Esophagus squamous epithelium (tissue), 4 donors: ENCODE data around the gene CMC2.

ENCODE experiments used
- CTCF ChIP-seq, 6 experiments: fragments of 450-650 bp in 4 of 6; fragments of 200-600 bp in 2 of 6; sonication (generic) in 2 of 6; IDR thresholded peaks; one replicate each; pipeline ENCODE4 v1.5.1; 2016 to 2019; ENCODE audit warnings: antibody characterized with exemption in 6 of 6, mild to moderate bottlenecking in 4 of 6, moderate library complexity in 4 of 6
- POLR2A ChIP-seq, 4 donors: fragments of 450-650 bp; IDR thresholded peaks; one replicate each; pipeline ENCODE4 v1.6.1; 2017; ENCODE audit warnings: antibody characterized with exemption in 4 of 4, mild to moderate bottlenecking in 4 of 4, moderate library complexity in 3 of 4

GRCh38 chr16:81026429-81026828 lies 19.7 kb upstream of the CMC2 start:
- TF ChIP-seq CTCF (IDR thresholded peaks at IDR 0.05), result no peak
- no peak for TF ChIP-seq POLR2A (IDR thresholded peaks at IDR 0.05)
